Heart right ventricle (tissue), 16 donors: ENCODE results near the gene YIPF1. TPM values are rescaled to one million over a fixed set of nuclear protein-coding genes. Genes with fewer than 3 reads are reported as not detected.

ENCODE experiments used
- ATAC-seq, 8 donors: fragments of 200-7000 bp; cut with Tn5 transposase; one replicate each; pipeline ENCODE4 v1.9.1; 2020; ENCODE audit warnings: mild to moderate bottlenecking in 8 of 8, moderate library complexity in 8 of 8, moderate number of reproducible peaks in 1 of 8
- DNase-seq, 2 donors: peaks; one replicate each; pipeline ENCODE4 v3.0.0-alpha.2; 2020
- H3K27ac ChIP-seq, 10 donors: fragments of 200-600 bp; sonication (generic) in 2 of 10; one replicate each; pipeline versions ENCODE4 v1.5.0 to v1.8.0; 2020 to 2022; ENCODE audit warnings: mild to moderate bottlenecking in 3 of 10
- H3K27me3 ChIP-seq, 7 donors: fragments of 200-600 bp; one replicate each; pipeline ENCODE4 v1.8.0; 2021 to 2022; ENCODE audit warnings: mild to moderate bottlenecking in 2 of 7
- H3K36me3 ChIP-seq, 9 donors: fragments of 200-600 bp; sonication (generic) in 1 of 9; one replicate each; pipeline versions ENCODE4 v1.5.0 to v1.8.0; 2020 to 2022; ENCODE audit warnings: mild to moderate bottlenecking in 2 of 9
- H3K4me1 ChIP-seq, 9 donors: fragments of 200-600 bp; sonication (generic) in 1 of 9; one replicate each; pipeline versions ENCODE4 v1.5.0 to v1.8.0; 2020 to 2022; ENCODE audit warnings: mild to moderate bottlenecking in 4 of 9
- H3K4me3 ChIP-seq, 10 donors: fragments of 200-600 bp; sonication (generic) in 2 of 10; one replicate each; pipeline versions ENCODE4 v1.5.0 to v1.8.0; 2020 to 2022; ENCODE audit warnings: mild to moderate bottlenecking in 7 of 10, moderate library complexity in 2 of 10
- H3K9me3 ChIP-seq, 11 donors: fragments of 200-600 bp in 10 of 11; sonication (generic) in 2 of 11; one replicate each; pipeline versions ENCODE4 v1.5.0 to v1.8.0; 2013 to 2022; ENCODE audit warnings: mild to moderate bottlenecking in 2 of 11, control low read depth in 1 of 11, moderate library complexity in 1 of 11
- WGBS, 2 donors: extraction: QIAGEN DNeasy Blood & Tissue Kit; methylation state at CpG; one replicate each; pipeline ENCODE4 v1.1.7; 2013; ENCODE audit warnings: inconsistent platforms in 1 of 2; 5-methylcytosine and 5-hydroxymethylcytosine counted together
- intact Hi-C, 10 donors: fragments of 100-400 bp; cut with DNase I; formaldehyde crosslinking; loops; one replicate each; pipeline versions ENCODE4 v1.11.1 to v1.14.2; 2022
- polyA plus RNA-seq, 2 donors: library from polyadenylated mRNA; stranded (reverse); fragments of 200-250 nt; gene quantifications; one replicate each; pipeline ENCODE4 v1.2.3, GENCODE V29; 2013
- total RNA-seq, 10 donors: library from RNA; stranded (reverse); fragmentation: NEBNext Ultra II Directional in 3 of 10; extraction: Animal tissue kit (Norgen Biotek cat#: 25700) in 3 of 10; gene quantifications; one replicate each; pipeline versions ENCODE4 v1.2.1 to v1.2.4, GENCODE V29; 2021 to 2023
- TF ChIP-seq, protein P1 (sequence below), 9 donors: fragments of 200-600 bp; sonication (generic) in 2 of 9; IDR thresholded peaks; one replicate each; pipeline versions ENCODE4 v1.5.0 to v1.8.0; 2021 to 2022; ENCODE audit warnings: antibody characterized with exemption in 9 of 9, mild to moderate bottlenecking in 5 of 9, moderate library complexity in 1 of 9
- donor health status: Arrhythmogenic right ventricular cardiomyopathy.
- donor health status: ischemic (EF 13 %, LVEDD 7.1; RV severe dilation, severe dysfunction).
- donor health status: healthy with polysubstance abuse.
- donor health status: DM: no; HTN: yes; CAD: no.
- donor health status: DM: no; HTN: no; CAD: no.
- donor health status: ischemic (EF 25% LVEDD 6.9; RV normal size, moderate dysfunction).
- donor health status: ischemic (EF 25% LVEDD 5.7; RV mildly dilated, moderate dysfunction).
- donor health status: healthy.
- donor health status: DM: yes; HTN: yes; CAD: no.
- donor health status: Ischemic cardiomyopathy.
- donor health status: ischemic (EF 35%, LVEDD 5.7; RV mildly dilated, moderate dysfunction).
- donor health status: nonischemic (EF 11% LVEDD 7.7; RV severe dilation, severe dysfunction).
- donor health status: DM: yes; HTN: yes; CAD: no.
- donor health status: PGD.
- donor health status: ischemic (EF 29% LVEDD 5.4; RV normal size, mild dysfunction).
- donor health status: nonischemic (EF 23%, LVEDD 6.1; RV moderate dilation, normal function).

The YIPF1 gene
- total and polyA plus RNA-seq, 12 donors = 9.6 to 22.1 (median 13.2) TPM

DNA sequence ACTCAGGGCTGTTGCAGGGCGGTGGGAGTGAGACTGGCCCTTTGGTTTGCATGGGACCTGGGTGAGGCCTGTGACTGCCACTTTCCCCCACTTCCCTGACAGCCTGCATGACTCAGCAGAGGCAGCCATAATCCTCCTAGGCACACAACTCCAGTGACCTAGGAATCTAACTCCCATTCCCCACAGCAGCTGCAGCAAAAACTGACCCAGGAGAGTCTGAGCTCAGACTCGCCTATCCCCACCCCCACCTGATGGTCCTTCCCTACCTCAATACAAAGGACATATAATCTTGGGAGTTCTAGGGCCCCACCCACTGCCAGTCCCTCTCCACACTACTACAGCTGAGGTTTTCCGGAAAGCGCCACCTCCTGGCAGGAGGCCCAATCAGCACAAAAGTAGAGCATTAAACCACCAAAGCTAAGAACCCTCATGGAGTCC is 78.2 kb downstream of the YIPF1 start:
- Histone ChIP-seq H3K4me3 (no peak overlapping the region), H3K9me3 (peaks cover 0 to 4% (median 0%) of the 10 kb centered on the region in 11 donors), H3K36me3 (peaks cover 0 to 52% (median 2%) of the 10 kb centered on the region in 9 donors), H3K4me1 (peaks cover 0 to 6% (median 0%) of the 10 kb centered on the region in 9 donors), H3K27me3 (no peaks in the 10 kb centered on the region), H3K27ac (no peak overlapping the region)
- ATAC-seq = no peak
- TF ChIP-seq, protein P1, sequence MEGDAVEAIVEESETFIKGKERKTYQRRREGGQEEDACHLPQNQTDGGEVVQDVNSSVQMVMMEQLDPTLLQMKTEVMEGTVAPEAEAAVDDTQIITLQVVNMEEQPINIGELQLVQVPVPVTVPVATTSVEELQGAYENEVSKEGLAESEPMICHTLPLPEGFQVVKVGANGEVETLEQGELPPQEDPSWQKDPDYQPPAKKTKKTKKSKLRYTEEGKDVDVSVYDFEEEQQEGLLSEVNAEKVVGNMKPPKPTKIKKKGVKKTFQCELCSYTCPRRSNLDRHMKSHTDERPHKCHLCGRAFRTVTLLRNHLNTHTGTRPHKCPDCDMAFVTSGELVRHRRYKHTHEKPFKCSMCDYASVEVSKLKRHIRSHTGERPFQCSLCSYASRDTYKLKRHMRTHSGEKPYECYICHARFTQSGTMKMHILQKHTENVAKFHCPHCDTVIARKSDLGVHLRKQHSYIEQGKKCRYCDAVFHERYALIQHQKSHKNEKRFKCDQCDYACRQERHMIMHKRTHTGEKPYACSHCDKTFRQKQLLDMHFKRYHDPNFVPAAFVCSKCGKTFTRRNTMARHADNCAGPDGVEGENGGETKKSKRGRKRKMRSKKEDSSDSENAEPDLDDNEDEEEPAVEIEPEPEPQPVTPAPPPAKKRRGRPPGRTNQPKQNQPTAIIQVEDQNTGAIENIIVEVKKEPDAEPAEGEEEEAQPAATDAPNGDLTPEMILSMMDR (IDR thresholded peaks at IDR 0.05) = no peak
- intact Hi-C loops = no loop called here
- DNase-seq = no peak
- WGBS, 2 donors = 94 to 97% methylated on average over 4 of the region's 4 CpGs

DNA sequence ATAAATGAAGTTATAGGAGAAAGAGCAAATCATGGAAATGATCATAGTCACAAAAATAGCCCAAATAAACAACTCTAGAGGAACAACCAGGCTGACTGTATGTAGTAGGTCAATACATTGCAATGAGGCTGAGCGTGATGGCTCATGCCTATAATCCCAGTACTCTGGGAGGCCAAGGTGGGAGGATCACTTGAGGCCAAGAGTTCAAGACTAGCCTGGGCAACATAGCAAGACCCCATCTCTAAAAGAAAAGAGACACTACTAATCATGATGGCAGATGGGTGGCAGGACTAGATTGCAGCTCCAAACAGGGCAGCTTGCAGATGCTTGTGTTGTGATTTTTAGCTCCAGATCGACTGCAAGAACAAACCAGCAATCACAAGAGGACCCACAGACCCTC is 79.1 kb downstream of the YIPF1 start:
- Histone ChIP-seq H3K9me3 (no peaks in the 10 kb centered on the region), H3K27ac (no peak overlapping the region), H3K4me1 (peaks cover 0 to 6% (median 0%) of the 10 kb centered on the region in 9 donors), H3K27me3 (no peaks in the 10 kb centered on the region), H3K4me3 (no peak overlapping the region), H3K36me3 (peaks cover 0 to 61% (median 5%) of the 10 kb centered on the region in 9 donors)
- intact Hi-C loops = no loop called here
- TF ChIP-seq, protein P1 (IDR thresholded peaks at IDR 0.05) = no peak
- 76 to 99% methylated on average over 2 of the region's 2 CpGs for WGBS, 2 donors
- no peak for DNase-seq
- no peak for ATAC-seq

DNA sequence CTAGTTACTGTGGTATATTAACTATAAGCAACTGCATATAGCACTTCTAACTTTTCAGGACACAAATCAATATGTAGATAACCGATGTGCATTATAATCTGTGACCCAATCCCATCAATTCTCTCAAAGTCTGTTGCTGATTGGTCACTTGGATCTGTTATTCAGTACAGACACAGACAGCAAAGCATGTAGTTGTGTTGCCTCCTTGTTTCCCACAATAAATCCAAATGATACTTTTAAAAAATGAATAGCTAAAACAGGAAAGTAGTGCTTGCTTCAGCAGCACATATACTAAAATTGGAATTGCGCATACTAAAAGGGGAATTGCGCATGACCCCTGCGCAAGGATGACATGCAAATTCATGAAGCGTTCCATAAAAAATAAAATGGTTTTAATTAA is 79.6 kb downstream of the YIPF1 start:
- peaks cover 0 to 66% (median 5%) of the 10 kb centered on the region in 9 donors for H3K36me3 ChIP-seq
- intact Hi-C loops = no loop called here
- H3K9me3 ChIP-seq = no peaks in the 10 kb centered on the region
- WGBS, 2 donors = 87 to 97% methylated on average over 5 of the region's 5 CpGs
- H3K4me3 ChIP-seq = no peak overlapping the region
- TF ChIP-seq, protein P1 (IDR thresholded peaks at IDR 0.05) = no peak
- ATAC-seq = no peak
- H3K27ac ChIP-seq = no peak overlapping the region
- DNase-seq = no peak
- H3K27me3 ChIP-seq = no peaks in the 10 kb centered on the region
- peaks cover 0 to 6% (median 0%) of the 10 kb centered on the region in 9 donors for H3K4me1 ChIP-seq

DNA sequence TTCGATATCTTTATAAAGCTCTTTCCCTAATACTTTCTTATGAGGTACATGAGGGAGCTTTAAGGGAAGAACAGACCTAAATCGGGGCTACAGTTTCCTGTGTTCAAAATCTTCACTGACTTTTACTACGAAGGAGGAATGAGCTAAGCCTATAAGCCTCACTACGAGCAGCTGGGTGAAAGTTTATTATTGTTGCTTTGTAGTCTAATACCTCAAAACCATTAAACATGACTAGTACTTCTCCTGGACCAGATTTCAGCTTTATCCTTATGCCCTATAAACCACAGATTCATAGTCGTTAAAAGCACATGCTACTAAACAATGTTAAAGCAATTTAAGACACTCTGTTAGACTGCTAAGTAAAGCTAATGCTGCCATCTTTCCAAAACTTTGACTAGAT is 81.7 kb downstream of the YIPF1 start:
- H3K9me3 ChIP-seq = no peaks in the 10 kb centered on the region
- H3K27me3 ChIP-seq = no peaks in the 10 kb centered on the region
- WGBS, 2 donors = 92 to 93% methylated on average over 5 of the region's 5 CpGs
- H3K36me3 ChIP-seq = peaks cover 0 to 81% (median 5%) of the 10 kb centered on the region in 9 donors
- no peak overlapping the region for H3K27ac ChIP-seq
- no peak overlapping the region for H3K4me3 ChIP-seq
- DNase-seq (no peak), ATAC-seq (no peak)
- TF ChIP-seq, protein P1 (IDR thresholded peaks at IDR 0.05) = no peak
- H3K4me1 ChIP-seq = peaks cover 0 to 6% (median 0%) of the 10 kb centered on the region in 9 donors
- intact Hi-C loops = no loop called here
